Endothelial cell of umbilical vein (primary cell): Measurements from ENCODE around the gene EIF3I. TPM values are rescaled to one million over a fixed set of nuclear protein-coding genes. Genes with fewer than 3 reads are reported as not detected.

Experiments
- BruUV-seq: library from RNA; stranded (reverse); fragments of 400-500 nt; replicated peaks from 2 replicates; lab custom pipeline; 2021; lab: Mats Ljungman, UMichigan
- CTCF ChIA-PET: fragments of 300-600, 350-600 bp; sonication (Branson Sonifier 250); formaldehyde crosslinking; loops from one replicate; lab custom pipeline; 2021; ENCODE audit warnings: antibody characterized with exemption, inconsistent platforms; lab: Charles Lee
- POLR2A ChIA-PET: fragments of 300-600, 350-600 bp; sonication (Branson Sonifier 250); formaldehyde crosslinking; loops from one replicate; lab custom pipeline; 2021; ENCODE audit warnings: antibody characterized with exemption, inconsistent platforms; lab: Charles Lee
- DNase-seq: peaks from one replicate; pipeline ENCODE4 v3.0.0-alpha.2; 2011; ENCODE audit warnings: low read depth, low spot score
- FAIRE-seq: peaks from 2 replicates; lab custom pipeline; 2011; peaks lifted over from hg19 to GRCh38; lab: Jason Lieb, UNC
- H2AFZ ChIP-seq: 2 replicates; pipeline ENCODE4 v1.6.0; 2012; ENCODE audit warnings: low read depth, low read length, control low read depth, inconsistent platforms
- H3K27ac ChIP-seq: 2 replicates; pipeline ENCODE4 v1.5.1; 2011; ENCODE audit warnings: low read depth, mild to moderate bottlenecking, control low read depth, low read length, moderate library complexity; ENCODE audit not compliant: insufficient read depth
- H3K27me3 ChIP-seq, 2 experiments: 2 replicates each; pipeline versions ENCODE4 v1.6.0 to v1.6.1; 2011; ENCODE audit warnings: low read length in 2 of 2, mixed read lengths in 1 of 2; ENCODE audit not compliant: control insufficient read depth in 2 of 2, insufficient read depth in 2 of 2
- H3K36me3 ChIP-seq, 2 experiments: 2 replicates in 1 of 2; 3 replicates in 1 of 2; pipeline ENCODE4 v1.5.1; 2011; ENCODE audit warnings: low read length in 2 of 2, mild to moderate bottlenecking in 1 of 2, moderate library complexity in 1 of 2; ENCODE audit not compliant: control insufficient read depth in 2 of 2, insufficient read depth in 2 of 2; ENCODE audit errors: extremely low read depth in 1 of 2
- H3K4me1 ChIP-seq: 3 replicates; pipeline ENCODE4 v1.5.1; 2011; ENCODE audit warnings: mild to moderate bottlenecking, low read length; ENCODE audit not compliant: control insufficient read depth, insufficient read depth; ENCODE audit errors: extremely low read depth
- H3K4me2 ChIP-seq: 2 replicates; pipeline ENCODE4 v1.6.1; 2011; ENCODE audit warnings: low read length, control low read depth, mixed read lengths; ENCODE audit not compliant: insufficient read depth
- H3K4me3 ChIP-seq, 3 experiments: fragments of 200-600 bp in 1 of 3; sonication (generic), shearing (Covaris generic) in 1 of 3; replicated peaks in 1 of 3; 2 replicates each; pipeline ENCODE4 v1.5.1; 2011 to 2016; ENCODE audit warnings: control low read depth in 3 of 3, low read length in 3 of 3, mild to moderate bottlenecking in 2 of 3, inconsistent platforms in 1 of 3, low read depth in 1 of 3, moderate library complexity in 1 of 3; ENCODE audit not compliant: insufficient read depth in 1 of 3
- H3K79me2 ChIP-seq: 2 replicates; pipeline ENCODE4 v1.6.0; 2012; ENCODE audit warnings: low read length, inconsistent platforms; ENCODE audit not compliant: control insufficient read depth, insufficient read depth
- H3K9ac ChIP-seq: replicated peaks from 2 replicates; pipeline ENCODE3; 2011; ENCODE audit warnings: low read length, control low read depth; ENCODE audit not compliant: insufficient read depth; ENCODE audit errors: extremely low read depth
- H3K9me1 ChIP-seq: replicated peaks from 3 replicates; pipeline ENCODE4 v1.6.0; 2011; ENCODE audit warnings: mild to moderate bottlenecking, low read length; ENCODE audit not compliant: control insufficient read depth, insufficient read depth; ENCODE audit errors: extremely low read depth
- H3K9me3 ChIP-seq: replicated peaks from 2 replicates; pipeline ENCODE4 v1.5.1; 2012; ENCODE audit warnings: low read length, inconsistent platforms; ENCODE audit not compliant: control insufficient read depth, insufficient read depth
- H4K20me1 ChIP-seq: replicated peaks from 2 replicates; pipeline ENCODE3; 2011; ENCODE audit warnings: mild to moderate bottlenecking, low read length; ENCODE audit not compliant: control insufficient read depth, insufficient read depth; ENCODE audit errors: extremely low read depth
- EZH2 ChIP-seq: IDR thresholded peaks from 2 replicates; pipeline ENCODE4 v1.6.1; 2012; ENCODE audit warnings: borderline replicate concordance, low read depth, mild to moderate bottlenecking, moderate library complexity, low read length, inconsistent platforms; ENCODE audit not compliant: severe bottlenecking
- FOS ChIP-seq: IDR thresholded peaks from 2 replicates; pipeline ENCODE4 v1.6.1; 2011; ENCODE audit warnings: mild to moderate bottlenecking, low read length, moderate library complexity, borderline replicate concordance; ENCODE audit not compliant: insufficient read depth
- GATA2 ChIP-seq: IDR thresholded peaks from 2 replicates; pipeline ENCODE4 v1.7.0; 2011; ENCODE audit warnings: low read depth, mild to moderate bottlenecking, moderate library complexity, mixed read lengths, low read length; ENCODE audit not compliant: insufficient read length, insufficient read depth
- JUN ChIP-seq: IDR thresholded peaks from 2 replicates; pipeline ENCODE4 v1.6.1; 2011; ENCODE audit warnings: borderline replicate concordance, low read depth; ENCODE audit not compliant: insufficient read length, insufficient read depth
- MAX ChIP-seq: IDR thresholded peaks from 2 replicates; pipeline ENCODE4 v1.6.1; 2011; ENCODE audit not compliant: insufficient read depth, insufficient read length
- MYC ChIP-seq: IDR thresholded peaks from one replicate; pipeline ENCODE4 v1.6.1; 2011; ENCODE audit warnings: mild to moderate bottlenecking, low read depth, low read length
- POLR2A ChIP-seq: IDR thresholded peaks from 2 replicates; pipeline ENCODE4 v1.6.1; 2012; ENCODE audit warnings: low read depth, mild to moderate bottlenecking, control low read depth, low read length
- POLR2AphosphoS5 ChIP-seq: IDR thresholded peaks from 2 replicates; pipeline ENCODE4 v1.6.1; 2012; ENCODE audit warnings: low read depth, mild to moderate bottlenecking, control low read depth, low read length, moderate library complexity; ENCODE audit not compliant: insufficient read depth
- dilution Hi-C: fragments of 300-500 bp; cut with MboI; formaldehyde crosslinking; loops from one replicate; pipeline ENCODE4 v1.15.0; 2019; ENCODE audit warnings: low sequenced_read_pairs; ENCODE audit not compliant: extremely low pct_ligation_motif_present
- intact Hi-C: fragments of 100-400 bp; cut with micrococcal nuclease; formaldehyde crosslinking; loops from one replicate; pipeline ENCODE4 v1.10.0; 2022
- polyA plus RNA-seq, 4 experiments: library from polyadenylated mRNA; depleted of rRNA in 3 of 4; stranded (reverse) in 3 of 4; unstranded in 1 of 4; fragments of >200 nt; gene quantifications; 2 replicates each; pipeline versions ENCODE4 v1.2.1 to v1.2.3, GENCODE V29; 2011 to 2012; ENCODE audit warnings: missing spikeins in 1 of 4
- total RNA-seq: library from RNA; stranded (reverse); gene quantifications from 2 replicates; pipeline ENCODE4 v1.2.3, GENCODE V29; 2021
- TF ChIP-seq, protein P1 (sequence below), 2 donors: IDR thresholded peaks; 1 replicate in 1 of 2; 2 replicates in 1 of 2; pipeline ENCODE4 v1.5.1; 2011; ENCODE audit warnings: low read length in 2 of 2, mild to moderate bottlenecking in 2 of 2, moderate library complexity in 2 of 2, control low read depth in 1 of 2, inconsistent platforms in 1 of 2, low read depth in 1 of 2; ENCODE audit not compliant: insufficient read depth in 1 of 2; ENCODE audit errors: extremely low read depth in 1 of 2

The EIF3I gene
- total and polyA plus RNA-seq, 2 donors (not counting 3 experiments of a cell fraction or from before 2014, with no cell fraction given) = 186 to 331 TPM

DNA sequence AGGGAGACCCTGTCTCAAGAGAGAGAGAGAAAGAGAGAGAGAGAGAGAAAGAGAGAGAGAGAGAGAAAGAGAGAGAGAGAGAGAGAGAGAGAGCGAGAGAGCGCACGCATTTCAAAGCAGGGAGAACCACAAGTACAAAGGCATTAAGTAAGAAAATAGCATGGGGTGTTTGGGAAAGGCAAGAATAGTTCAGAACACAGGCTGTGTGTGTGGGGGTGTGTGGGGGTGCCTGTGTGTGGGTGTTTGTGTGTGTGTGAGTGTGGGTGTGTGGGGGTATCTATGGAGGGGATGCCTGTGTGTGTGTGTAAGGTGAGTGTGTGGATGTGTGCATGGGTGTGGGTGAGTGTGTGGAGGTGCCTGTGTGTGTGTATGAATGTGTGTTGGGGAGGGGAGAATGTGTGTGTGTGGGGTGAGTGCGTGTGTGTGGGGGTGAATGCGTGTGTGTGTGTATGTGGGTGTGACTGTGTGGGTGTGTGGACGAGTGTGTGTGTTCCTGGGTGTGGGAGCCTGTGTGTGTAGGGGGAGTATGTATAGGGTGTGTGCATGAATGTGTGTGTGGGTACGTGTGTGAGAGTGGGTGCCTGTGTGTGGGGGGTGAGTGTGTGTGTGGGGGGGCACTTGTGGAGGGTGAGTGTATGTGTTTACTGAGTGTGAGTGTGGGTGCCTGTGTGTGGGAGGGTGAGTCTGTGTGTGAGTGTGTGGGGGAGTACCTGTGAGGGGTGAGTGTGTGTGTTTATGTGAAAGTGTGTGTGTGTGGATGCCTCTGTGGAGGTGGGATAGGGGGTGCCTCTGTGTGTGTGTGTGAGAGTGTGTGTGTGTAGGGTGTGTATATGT, 50.6 kb downstream of the EIF3I start:
- CTCF ChIA-PET = no interaction called here

More for the DNA sequence above, 50.6 kb downstream of the EIF3I start:
- Histone ChIP-seq H3K9me3 (no peaks in the 10 kb centered on the region), H3K27ac (no peak overlapping the region), H3K9me1 (no peaks in the 10 kb centered on the region), H3K4me1 (peaks cover 3% of the 10 kb centered on the region), H3K4me3 (no peak overlapping the region), H3K9ac (no peak overlapping the region), H3K27me3 (peaks cover 13 to 24% of the 10 kb centered on the region in 2 experiments), H3K4me2 (no peak overlapping the region), H4K20me1 (no peaks in the 10 kb centered on the region), H3K36me3 (no peaks in the 10 kb centered on the region), H3K79me2 (no peaks in the 10 kb centered on the region), H2AFZ (no peak overlapping the region)
- dilution Hi-C loops = no loop called here
- TF ChIP-seq MYC (no peak), POLR2AphosphoS5 (no peak), MAX (no peak), FOS (no peak), EZH2 (no peak), JUN (no peak), GATA2 (no peak), POLR2A (no peak)
- TF ChIP-seq, protein P1, sequence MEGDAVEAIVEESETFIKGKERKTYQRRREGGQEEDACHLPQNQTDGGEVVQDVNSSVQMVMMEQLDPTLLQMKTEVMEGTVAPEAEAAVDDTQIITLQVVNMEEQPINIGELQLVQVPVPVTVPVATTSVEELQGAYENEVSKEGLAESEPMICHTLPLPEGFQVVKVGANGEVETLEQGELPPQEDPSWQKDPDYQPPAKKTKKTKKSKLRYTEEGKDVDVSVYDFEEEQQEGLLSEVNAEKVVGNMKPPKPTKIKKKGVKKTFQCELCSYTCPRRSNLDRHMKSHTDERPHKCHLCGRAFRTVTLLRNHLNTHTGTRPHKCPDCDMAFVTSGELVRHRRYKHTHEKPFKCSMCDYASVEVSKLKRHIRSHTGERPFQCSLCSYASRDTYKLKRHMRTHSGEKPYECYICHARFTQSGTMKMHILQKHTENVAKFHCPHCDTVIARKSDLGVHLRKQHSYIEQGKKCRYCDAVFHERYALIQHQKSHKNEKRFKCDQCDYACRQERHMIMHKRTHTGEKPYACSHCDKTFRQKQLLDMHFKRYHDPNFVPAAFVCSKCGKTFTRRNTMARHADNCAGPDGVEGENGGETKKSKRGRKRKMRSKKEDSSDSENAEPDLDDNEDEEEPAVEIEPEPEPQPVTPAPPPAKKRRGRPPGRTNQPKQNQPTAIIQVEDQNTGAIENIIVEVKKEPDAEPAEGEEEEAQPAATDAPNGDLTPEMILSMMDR (IDR thresholded peaks at IDR 0.05; ENCODE audit: extremely low read depth in 1 of 2, insufficient read depth in 1 of 2, low read depth in 1 of 2, low read length in 2 of 2) = no peak
- no peak for DNase-seq
- intact Hi-C loops = no loop called here
- BruUV-seq = no TSS peak
- POLR2A ChIA-PET = no interaction called here
- no peak for FAIRE-seq
